Epithelial cell of prostate (primary cell): Measurements from ENCODE around the gene KIAA0513.
"Not testable (repeated sequence)": the region's sequence is repeated elsewhere in the genome, so short reads cannot be mapped to it uniquely, and the experiment has no call there.

ENCODE experiments used
- DNase-seq: peaks from one replicate; pipeline ENCODE4 v3.0.0-alpha.2; 2011; ENCODE audit warnings: low read depth, low spot score
- H3K27ac ChIP-seq: fragments of 450-650 bp; 2 replicates; pipeline ENCODE4 v1.5.1; 2017; ENCODE audit warnings: mild to moderate bottlenecking

KIAA0513 gene

GRCh38 chr16:85046472-85046916 is 18.9 kb downstream of the KIAA0513 start:
- DNase-seq = no peak
- no peak overlapping the region for H3K27ac ChIP-seq

DNA sequence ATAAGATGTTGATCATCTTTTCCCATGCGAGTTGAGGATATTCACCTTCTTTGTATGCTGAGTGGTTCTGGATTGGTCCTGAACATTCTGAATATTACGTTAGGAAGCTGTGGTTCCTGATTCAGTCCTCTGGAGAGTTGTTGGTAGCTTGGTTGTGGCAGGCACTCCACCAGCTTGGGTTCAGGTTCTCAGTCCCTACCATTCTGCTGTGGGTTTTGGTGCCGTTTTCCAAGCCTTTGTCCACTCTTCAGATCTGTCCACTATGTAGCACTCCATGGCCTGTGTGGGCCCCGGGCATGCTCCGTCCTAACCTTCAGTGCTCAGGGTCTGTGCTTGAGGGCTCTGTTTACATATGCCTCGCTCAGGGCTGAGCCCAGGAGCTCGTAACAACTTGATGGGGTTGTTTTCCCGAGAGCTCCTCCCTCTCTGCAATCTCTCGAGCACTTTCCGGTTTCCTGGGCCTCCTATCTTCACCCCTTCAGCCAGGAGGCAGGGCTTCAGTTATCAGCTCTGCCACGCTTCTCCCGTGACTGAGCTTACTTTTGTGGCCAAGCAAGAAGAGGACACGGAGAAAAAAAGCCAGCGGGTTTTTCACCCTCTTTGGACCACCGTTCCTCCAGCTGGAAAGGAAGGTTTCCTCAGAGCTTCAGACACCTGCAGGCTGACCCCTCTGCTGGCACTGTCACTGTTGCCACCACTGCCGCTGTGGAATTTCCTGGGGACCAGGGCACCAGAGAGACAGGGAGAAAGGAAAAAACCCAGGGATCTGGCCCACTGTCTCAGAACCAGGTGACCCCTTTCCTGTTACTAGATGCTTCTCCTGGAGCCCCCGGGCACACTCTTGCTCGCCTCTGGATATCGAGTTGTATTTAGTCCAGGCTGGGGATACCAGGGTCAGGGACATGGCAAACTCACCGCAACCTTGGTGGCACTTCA is 19.6 kb downstream of the KIAA0513 start:
- no peak overlapping the region for H3K27ac ChIP-seq
- DNase-seq = no peak

DNA sequence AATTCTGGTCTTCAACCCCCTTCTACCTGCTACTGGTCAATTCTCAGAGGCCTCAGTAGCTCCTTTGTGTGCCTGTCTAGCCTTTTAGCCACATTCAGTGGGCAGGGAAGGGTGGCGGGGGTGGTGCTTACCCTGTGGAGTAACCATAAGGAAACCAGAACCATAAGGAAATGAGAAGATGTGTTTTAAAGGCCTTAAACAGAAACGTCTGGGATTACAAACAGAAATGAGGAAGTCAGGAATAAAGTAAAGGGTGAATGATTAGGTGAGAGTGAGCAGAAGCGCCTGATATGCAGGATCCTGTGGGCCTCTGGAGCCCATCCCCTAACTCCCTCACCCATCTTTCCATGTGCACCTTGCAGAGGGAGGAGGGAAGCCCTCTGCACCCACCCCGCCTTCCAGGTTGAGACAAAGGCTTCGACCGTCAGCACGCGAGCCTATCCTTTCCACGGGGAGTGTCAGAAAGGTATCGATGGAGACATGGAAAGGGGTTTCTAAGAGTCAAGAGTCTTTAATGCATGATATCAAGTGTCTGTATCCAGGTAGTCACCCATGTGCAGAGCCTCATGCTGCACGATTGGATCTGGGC is 20.4 kb downstream of the KIAA0513 start:
- H3K27ac ChIP-seq = no peak overlapping the region
- no peak for DNase-seq

- no peak for DNase-seq
- H3K27ac ChIP-seq = no peak overlapping the region
Observed at GRCh38 chr16:85048921-85049562, 21.4 kb downstream of the KIAA0513 start.

GRCh38 chr16:85049706-85050305 is 22.2 kb downstream of the KIAA0513 start:
- no peak for DNase-seq
- no peak overlapping the region for H3K27ac ChIP-seq

GRCh38 chr16:85051067-85051581 is 23.5 kb downstream of the KIAA0513 start:
- H3K27ac ChIP-seq = no peak overlapping the region
- no peak for DNase-seq

GRCh38 chr16:85051683-85052082 is 24.1 kb downstream of the KIAA0513 start:
- DNase-seq = no peak
- no peak overlapping the region for H3K27ac ChIP-seq

GRCh38 chr16:85052536-85052935 is 24.9 kb downstream of the KIAA0513 start:
- H3K27ac ChIP-seq = no peak overlapping the region
- DNase-seq = no peak

- not testable (repeated sequence) for DNase-seq, H3K27ac ChIP-seq
Observed at GRCh38 chr16:85054321-85054720, 26.7 kb downstream of the KIAA0513 start.

DNA sequence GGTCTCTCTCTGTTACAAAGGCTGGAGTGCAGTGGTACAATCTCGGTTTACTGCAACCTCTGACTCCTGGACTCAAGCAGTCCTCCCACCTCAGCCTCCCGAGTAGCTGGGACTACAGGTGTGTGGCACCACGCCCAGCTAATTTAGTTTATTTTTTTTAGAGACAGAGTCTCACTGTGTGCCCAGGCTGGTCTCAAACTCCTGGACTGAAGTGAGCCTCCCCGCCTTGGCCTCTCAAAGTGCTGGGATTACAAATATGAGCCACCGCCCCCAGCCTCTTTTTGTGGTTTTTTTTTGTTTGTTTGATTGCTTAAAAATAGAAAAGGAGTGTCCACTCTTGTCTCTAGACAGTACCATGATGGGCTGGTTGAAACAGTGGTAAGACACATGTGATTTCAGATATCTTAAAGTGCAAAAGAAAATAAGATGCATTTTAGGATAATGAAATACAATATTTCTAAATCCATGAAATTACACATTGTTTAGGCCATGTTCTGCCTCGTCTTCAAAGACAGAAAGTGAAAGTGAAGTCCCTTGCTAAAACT is 27.4 kb downstream of the KIAA0513 start:
- H3K27ac ChIP-seq = no peak overlapping the region
- no peak for DNase-seq

DNA sequence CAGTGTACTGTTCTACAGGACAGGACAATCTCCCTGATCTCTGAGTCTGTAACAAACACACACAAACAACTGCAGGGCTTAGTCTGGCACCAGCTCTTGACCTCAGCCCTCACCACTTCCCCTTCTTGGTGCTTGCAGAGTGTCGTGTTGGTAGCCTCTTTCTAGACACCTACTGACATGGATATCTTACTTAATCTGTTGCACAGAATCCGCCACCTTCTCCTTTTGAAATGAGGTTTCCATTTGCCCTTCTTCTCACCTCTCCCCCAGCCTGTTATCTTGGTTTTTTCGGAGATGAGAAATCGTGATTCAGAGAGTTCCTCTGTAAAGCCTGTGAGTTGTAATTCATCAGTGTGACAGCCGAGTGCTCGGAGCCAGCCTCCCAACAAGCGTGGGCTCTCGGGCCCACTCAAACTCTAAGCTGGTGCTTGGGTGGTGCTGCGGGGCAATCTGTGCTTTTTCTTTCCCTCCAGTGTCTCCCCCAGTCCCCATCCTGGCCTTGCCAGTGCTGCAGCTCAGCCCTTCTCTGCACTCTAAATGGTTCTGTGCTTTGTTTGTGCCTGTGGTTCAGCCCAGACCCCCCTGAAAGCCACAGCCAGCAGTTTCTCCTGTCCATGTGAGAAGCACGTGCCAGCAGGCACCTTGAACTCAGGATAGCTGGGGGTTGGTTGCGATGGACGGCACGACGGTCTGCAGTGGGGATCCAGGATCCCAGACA is 28.1 kb downstream of the KIAA0513 start:
- no peak for DNase-seq

DNA sequence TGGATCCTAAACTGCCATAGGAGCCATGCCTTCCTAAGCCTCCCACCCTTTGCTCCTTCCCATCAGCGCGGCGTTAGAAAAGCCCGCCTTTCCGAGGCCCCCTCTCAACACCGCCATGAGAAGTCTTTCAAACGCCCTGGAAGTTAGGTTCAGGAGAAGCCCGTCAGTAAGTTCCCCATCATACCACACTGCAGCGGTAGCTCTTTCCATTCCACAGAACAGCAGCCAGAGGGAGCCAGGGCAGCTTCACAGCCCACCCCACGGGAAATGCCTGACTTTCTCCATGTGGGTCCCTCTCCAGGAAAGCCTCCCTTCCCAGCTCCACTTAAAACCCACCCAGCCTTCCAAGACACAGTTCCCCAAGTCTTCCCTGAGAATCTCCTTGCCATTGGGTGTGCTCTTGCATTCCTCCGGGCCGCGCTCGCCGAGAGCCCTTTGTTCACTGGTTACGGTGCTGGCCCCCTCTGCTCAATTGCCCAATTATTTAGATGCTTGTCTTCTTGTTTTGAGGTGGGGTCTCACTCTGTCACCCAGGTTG is 28.7 kb downstream of the KIAA0513 start:
- no peak overlapping the region for H3K27ac ChIP-seq
- no peak for DNase-seq

More for the DNA sequence above, 28.1 kb downstream of the KIAA0513 start:
- H3K27ac ChIP-seq = no peak overlapping the region

- H3K27ac ChIP-seq = no peak overlapping the region
- no peak for DNase-seq
Observed at GRCh38 chr16:85057212-85057889, 29.8 kb downstream of the KIAA0513 start.

GRCh38 chr16:85057948-85058347 is 30.4 kb downstream of the KIAA0513 start:
- H3K27ac ChIP-seq = no peak overlapping the region
- DNase-seq = no peak

GRCh38 chr16:85058909-85059308 is 31.3 kb downstream of the KIAA0513 start:
- no peak for DNase-seq
- no peak overlapping the region for H3K27ac ChIP-seq

DNA sequence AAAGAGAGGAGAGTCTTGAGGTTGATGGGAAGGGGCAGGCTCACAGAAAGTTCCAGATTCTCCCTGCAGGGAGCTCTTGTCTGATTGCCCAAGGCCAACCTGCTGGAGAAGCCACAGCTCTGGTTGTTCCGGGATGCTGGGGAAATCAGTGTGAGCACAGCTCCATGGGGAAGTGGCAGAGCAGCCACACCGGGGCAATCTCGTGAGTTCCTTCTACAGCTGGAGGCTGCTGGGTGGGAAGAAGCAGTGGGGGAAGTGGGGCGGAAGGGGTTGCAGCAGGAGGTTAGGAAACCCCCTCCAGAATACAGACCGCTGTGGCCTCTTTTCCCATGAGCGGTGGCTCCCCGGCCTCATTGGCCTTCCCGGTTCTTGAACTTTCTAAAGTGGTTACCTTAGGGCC is 34.0 kb downstream of the KIAA0513 start:
- no peak for DNase-seq
- no peak overlapping the region for H3K27ac ChIP-seq

GRCh38 chr16:85062323-85062722 is 34.7 kb downstream of the KIAA0513 start:
- no peak for DNase-seq
- no peak overlapping the region for H3K27ac ChIP-seq

- DNase-seq = no peak
- H3K27ac ChIP-seq = no peak overlapping the region
Observed at GRCh38 chr16:85062845-85063244, 35.2 kb downstream of the KIAA0513 start.

DNA sequence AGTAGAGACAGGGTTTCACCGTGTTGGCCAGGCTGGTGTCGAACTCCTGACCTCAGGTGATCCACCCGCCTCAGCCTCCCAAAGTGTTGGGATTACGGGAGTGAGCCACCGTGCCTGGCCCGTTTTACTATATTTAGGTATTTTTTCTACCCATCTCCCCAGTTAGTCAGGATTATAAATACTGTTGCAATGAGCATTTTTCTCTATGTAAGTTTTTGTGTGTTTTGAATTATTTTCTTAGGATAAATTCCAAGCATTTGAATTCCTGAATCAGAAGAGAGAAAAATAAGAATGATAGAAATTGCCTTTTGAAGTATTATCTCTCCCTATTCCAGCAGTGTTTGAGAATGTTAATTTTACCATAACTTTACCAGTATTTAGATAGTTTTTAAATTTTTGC is 36.6 kb downstream of the KIAA0513 start:
- no peak overlapping the region for H3K27ac ChIP-seq
- DNase-seq = no peak
